NT2/D1 (cell line): ENCODE measurements around the gene TBC1D10A.

Experiments
- SUZ12 ChIP-seq: IDR thresholded peaks from 2 replicates; pipeline ENCODE4 v1.6.1; 2011; ENCODE audit not compliant: insufficient read length, insufficient read depth; ENCODE audit errors: extremely low read depth
- YY1 ChIP-seq: IDR thresholded peaks from 2 replicates; pipeline ENCODE4 v1.6.1; 2011; ENCODE audit not compliant: insufficient read length, insufficient read depth
- ZNF274 ChIP-seq: IDR thresholded peaks from 2 replicates; pipeline ENCODE4 v1.6.1; 2011; ENCODE audit warnings: mild to moderate bottlenecking, low read depth, low read length

DNA sequence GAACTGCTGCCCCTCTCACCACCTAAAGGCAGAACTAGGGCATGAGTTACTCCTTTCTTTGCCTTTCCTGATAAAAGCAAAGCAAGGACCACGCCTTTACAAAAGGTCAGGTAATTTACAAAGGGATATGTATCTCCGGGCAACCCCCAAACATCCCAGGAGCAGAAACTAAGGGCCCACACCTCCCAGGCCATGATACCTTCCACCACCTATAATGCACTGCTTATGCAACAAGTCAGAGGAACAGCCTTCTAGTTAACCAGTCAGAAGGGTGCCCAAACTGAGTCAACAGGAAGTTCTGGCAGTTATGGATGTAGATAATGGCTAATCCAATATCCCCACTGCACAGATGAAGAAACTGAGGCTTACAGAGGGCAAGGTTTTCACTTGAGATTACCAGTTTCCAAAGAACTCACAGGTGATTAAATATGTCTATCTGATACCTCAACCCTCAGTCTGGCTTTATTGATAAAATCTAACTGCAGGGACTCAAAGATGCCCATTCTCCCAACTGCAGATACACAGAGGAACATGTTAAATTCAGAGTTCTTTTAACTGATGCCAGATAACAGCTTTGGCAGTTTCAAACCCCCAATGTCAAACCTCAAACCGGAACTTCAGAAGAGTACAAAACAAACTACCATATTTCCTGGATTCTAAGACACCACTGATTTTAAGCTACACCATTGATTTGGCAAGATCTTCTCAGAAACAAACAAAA is 20.7 kb downstream of the TBC1D10A start:
- TF ChIP-seq YY1 (no peak), ZNF274 (no peak), SUZ12 (no peak)
